OCI-M2 (cell line): ENCODE data around the gene TMIGD1.

Source experiments
- DNase-seq: peaks from one replicate; lab custom pipeline; 2025; ENCODE audit not compliant: unreplicated experiment; lab: John Stamatoyannopoulos, UW

The TMIGD1 gene

GRCh38 chr17:30332057-30332542 is 1.8 kb downstream of the TMIGD1 start:
- no peak for DNase-seq

DNA sequence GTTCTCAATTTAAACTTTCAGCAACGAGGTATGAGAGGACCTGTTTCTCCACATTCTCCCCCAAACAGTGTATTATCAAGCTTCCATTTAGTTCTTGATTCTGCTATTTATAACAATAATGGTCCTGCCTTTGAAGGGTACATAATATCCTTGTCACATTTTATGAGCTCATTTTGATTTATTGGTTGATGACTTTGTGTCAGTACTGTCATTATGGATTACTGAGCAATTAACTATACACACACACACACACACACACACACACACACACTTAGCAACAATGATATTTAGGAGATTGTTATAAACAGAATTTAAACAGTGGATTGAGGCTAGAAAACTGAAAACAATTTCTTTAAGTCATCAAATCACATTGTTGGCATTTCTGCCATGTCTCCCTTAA is 7.0 kb downstream of the TMIGD1 start:
- no peak for DNase-seq

DNA sequence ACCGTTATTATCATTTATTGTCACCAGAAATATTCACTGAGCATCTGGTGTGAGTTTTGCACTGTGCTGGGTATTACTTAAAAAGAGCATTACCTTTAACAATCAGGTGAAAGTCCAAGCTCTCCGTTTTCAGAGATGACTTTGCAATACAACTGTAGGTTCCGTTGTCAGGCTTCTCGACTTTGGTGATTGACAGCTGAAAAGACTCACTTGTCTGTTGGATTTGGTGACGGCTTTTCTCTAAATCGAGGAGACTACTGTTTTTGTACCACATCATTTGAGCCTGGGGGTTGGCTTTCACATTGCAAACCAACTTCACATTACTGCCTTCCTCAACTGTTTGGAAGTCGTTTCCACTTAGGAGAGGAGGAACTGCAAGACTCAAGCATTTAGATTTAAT is 9.1 kb downstream of the TMIGD1 start:
- no peak for DNase-seq

GRCh38 chr17:30323895-30324319 is 9.9 kb downstream of the TMIGD1 start:
- no peak for DNase-seq

DNA sequence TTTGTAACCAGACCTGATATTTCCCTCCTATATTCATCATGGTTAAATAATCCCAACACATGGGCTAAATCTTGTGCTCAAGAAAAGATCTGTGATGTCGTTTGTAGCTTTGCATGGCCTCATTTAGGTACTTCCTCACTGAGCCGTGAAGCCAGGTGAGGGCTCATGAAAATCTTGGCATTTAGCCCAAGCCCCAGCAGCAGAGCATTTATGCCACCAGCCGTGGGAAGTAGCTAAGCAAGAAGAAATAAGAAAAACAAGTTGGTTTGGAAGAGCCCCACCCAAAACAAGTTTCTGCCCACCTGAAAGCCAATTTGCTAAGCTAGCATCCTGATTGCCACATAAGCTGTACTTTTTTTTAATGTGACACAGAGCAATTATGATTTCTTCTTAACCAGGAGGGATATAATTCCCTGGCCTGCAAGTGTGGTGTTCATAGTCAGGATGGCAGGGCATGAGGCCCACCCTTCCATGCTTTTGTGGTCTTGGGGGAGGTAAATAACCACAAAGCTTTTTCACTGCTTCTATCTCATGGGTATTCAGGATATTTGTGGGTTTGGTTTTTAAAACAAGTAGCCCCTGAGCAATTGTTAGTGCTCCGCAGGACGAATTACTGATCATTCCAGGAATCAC is 10.5 kb downstream of the TMIGD1 start:
- no peak for DNase-seq

DNA sequence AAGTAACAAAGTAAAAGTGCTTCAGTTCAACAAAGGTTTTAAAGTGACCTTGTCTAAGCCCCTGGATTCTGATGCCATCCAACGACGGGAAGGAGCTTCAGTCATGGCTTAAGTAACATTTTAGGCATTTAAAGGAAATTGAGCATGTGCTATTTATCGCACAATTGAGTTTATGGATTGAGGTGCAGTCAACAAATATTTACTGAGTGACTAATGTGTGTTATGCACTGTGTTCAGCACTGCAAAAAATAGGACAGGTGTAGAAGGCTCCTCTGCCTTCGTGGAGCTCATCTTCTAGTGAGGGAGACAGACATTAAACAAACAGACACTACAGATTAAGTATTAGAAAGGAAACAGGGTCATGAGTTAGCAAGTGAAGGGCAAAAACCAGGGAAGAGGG is 12.5 kb downstream of the TMIGD1 start:
- no peak for DNase-seq

- no peak for DNase-seq
Measured at GRCh38 chr17:30318155-30318554, 15.7 kb downstream of the TMIGD1 start.

DNA sequence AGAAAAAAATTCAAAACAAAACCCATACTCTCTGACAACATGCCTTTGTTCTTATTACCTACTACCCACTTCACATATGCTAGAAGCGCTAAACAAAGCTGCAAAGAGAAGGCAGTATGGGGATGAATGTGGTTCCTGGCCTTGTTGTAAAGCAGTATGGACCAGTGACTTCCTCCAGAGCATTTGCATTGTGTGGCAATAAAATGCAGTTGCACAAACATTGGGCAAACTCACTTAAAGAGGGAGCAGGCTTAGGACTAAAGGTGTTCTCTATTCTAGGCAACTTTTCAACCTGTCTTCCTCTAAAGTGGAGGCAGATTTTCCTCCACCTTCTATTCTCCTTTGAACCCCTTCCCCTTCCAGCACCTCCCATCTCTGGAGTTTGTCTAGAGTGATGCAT is 17.1 kb downstream of the TMIGD1 start:
- no peak for DNase-seq

- DNase-seq = no peak
Measured at GRCh38 chr17:30315106-30315505, 18.8 kb downstream of the TMIGD1 start.

GRCh38 chr17:30314474-30314873 is 19.4 kb downstream of the TMIGD1 start:
- DNase-seq = no peak

DNA sequence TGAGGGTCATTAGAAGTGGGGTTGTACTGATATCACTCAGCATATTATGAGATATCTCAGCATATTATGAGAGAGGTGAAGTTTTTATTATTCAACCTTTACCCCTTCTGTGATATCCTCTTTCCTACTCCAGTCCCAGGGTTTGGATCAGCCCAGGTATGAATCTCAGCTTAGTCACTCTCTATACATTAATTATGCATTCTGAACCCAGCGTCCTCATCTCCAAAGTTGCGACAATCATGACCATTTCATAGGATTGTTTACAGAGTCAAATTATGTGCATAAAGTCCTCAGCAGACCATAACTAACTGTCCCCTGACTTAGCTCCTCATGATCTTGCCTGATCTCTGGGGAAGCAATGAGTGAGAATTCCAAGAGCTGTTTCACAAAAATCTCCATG is 21.6 kb downstream of the TMIGD1 start:
- no peak for DNase-seq

DNA sequence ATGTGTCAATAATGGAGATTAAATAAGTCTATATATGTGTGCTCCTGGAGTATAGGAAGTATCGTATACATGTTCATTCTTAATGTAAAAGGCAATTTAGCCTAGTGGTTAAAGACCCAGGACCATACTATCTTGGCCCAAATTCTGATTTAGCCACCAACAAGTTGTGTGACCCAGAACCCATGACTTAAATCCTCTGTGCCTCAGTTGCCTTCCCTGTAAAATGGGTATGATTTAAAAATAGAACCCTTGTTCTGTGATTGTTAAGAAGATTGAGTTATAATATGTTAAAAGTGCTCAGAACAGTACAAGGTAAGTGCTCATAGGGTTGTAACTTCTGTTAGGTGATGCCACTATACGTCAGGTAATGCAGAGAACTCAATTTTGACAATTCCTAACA is 23.3 kb downstream of the TMIGD1 start:
- no peak for DNase-seq

GRCh38 chr17:30309591-30309990 is 24.3 kb downstream of the TMIGD1 start:
- no peak for DNase-seq

- no peak for DNase-seq
Measured at GRCh38 chr17:30308406-30308805, 25.5 kb downstream of the TMIGD1 start.

- no peak for DNase-seq
Measured at GRCh38 chr17:30304778-30305177, 29.1 kb downstream of the TMIGD1 start.

GRCh38 chr17:30302241-30302640 is 31.6 kb downstream of the TMIGD1 start:
- no peak for DNase-seq

GRCh38 chr17:30300818-30301217 is 33.0 kb downstream of the TMIGD1 start:
- DNase-seq = no peak

DNA sequence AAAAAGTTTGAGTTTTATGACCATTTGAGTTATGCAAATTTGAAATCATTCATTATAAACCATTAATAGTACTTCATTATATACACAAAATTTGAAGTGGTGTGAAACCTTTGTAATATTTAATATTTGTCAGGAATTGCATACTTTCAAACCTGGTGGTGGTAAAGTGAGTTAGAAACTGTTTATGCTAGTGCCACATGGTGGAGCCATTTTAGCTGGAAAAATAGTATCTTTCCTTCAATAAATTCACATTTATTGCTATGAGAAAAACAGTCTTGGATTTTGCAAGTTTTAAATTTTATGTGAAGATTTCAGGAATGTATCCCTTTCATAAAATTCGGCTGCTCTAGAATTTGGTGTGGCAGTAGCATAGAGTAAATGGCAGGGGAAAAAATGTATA is 34.9 kb downstream of the TMIGD1 start:
- no peak for DNase-seq

DNA sequence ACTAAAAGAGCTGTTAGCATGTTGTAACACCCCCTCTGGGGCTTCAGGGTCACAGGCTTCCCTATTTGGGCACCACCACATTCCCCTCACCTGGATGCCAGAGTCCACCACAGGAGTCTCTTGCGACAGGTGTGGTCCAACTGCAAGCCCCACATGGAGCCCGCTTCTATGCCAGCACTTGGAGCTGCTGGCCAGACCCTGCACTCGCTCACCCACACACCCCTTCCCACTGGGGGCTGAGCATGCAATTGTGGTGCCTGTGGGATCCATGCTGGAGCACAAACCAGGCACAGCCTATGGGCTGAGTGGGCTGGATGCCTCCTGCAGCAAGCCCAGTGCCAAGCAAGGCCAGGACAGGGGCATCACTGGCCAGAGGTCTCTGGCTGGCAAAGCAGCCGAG is 36.1 kb downstream of the TMIGD1 start:
- no peak for DNase-seq

- DNase-seq = no peak
Measured at GRCh38 chr17:30296499-30297080, 37.3 kb downstream of the TMIGD1 start.

DNA sequence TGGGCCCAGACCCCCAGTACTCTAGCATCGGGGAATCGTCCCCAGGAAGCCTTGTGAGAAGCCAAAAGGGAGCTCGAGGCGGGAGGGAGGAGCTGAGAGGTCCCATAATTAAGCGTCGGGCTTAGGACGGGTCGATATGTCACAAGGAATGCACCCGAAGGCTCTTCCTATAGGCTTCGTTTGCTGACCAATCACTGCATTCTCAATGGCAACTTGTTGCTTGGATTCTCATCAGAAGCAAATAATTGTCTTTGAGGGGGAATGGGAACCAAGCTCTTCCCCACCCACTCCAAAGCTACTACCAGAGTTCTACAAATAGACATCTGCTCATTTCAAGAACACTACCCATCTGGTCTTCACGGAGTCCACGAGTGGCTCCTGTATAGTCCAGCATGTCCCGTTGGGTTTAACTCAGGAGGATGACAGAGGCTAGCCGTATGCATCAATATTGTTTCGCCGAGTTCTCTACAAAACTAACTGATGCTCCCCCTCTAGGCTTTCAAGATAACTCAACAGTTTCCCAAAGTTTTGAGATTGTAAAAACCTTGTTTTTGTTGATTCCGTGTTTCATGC is 41.5 kb downstream of the TMIGD1 start:
- no peak for DNase-seq

GRCh38 chr17:30291543-30292285 is 42.1 kb downstream of the TMIGD1 start, which contains the start of gene BLMH:
Gene BLMH (minus strand): TSS chr17:30291944. CDS start chr17:30291819, 125 bp downstream.
- DNase-seq = no peak
